H9 (cell line): ENCODE data around the gene APLN. TPM values are rescaled to one million over a fixed set of nuclear protein-coding genes. Genes with fewer than 3 reads are reported as not detected.

ENCODE experiments used
- DNase-seq: peaks from one replicate; pipeline ENCODE4 v3.0.0-alpha.2; 2017
- H2AFZ ChIP-seq: one replicate; pipeline ENCODE4 v1.6.1; 2013; ENCODE audit warnings: mild to moderate bottlenecking, low read length, control low read depth, moderate library complexity
- H2AK5ac ChIP-seq: 2 replicates; pipeline ENCODE4 v1.6.1; 2013; ENCODE audit warnings: low read length, control low read depth, mixed read lengths; ENCODE audit not compliant: insufficient read length
- H2BK120ac ChIP-seq: one replicate; pipeline ENCODE4 v1.6.1; 2013; ENCODE audit warnings: low read depth, mild to moderate bottlenecking, low read length, control low read depth, inconsistent platforms; ENCODE audit not compliant: poor library complexity, severe bottlenecking
- H2BK12ac ChIP-seq: 2 replicates; pipeline ENCODE4 v1.6.1; 2013; ENCODE audit warnings: low read length, control low read depth, mixed read lengths, low read depth; ENCODE audit not compliant: insufficient read length
- H2BK15ac ChIP-seq: 2 replicates; pipeline ENCODE4 v1.6.1; 2013; ENCODE audit warnings: low read depth, low read length, control low read depth
- H2BK20ac ChIP-seq: one replicate; pipeline ENCODE4 v1.6.1; 2013; ENCODE audit warnings: low read depth, mild to moderate bottlenecking, low read length, control low read depth, inconsistent platforms; ENCODE audit not compliant: poor library complexity, severe bottlenecking
- H2BK5ac ChIP-seq: 2 replicates; pipeline ENCODE4 v1.6.1; 2013; ENCODE audit warnings: low read length, control low read depth, mixed read lengths; ENCODE audit not compliant: insufficient read length
- H3K14ac ChIP-seq: 2 replicates; pipeline ENCODE4 v1.6.1; 2013; ENCODE audit warnings: low read length, control low read depth; ENCODE audit not compliant: insufficient read depth
- H3K18ac ChIP-seq: 2 replicates; pipeline ENCODE4 v1.6.1; 2013; ENCODE audit warnings: low read depth, mild to moderate bottlenecking, mixed read lengths, low read length, control low read depth; ENCODE audit not compliant: insufficient read length
- H3K23ac ChIP-seq: 2 replicates; pipeline ENCODE4 v1.6.1; 2013; ENCODE audit warnings: low read length, control low read depth, mixed read lengths, low read depth; ENCODE audit not compliant: insufficient read length
- H3K23me2 ChIP-seq: 2 replicates; pipeline ENCODE4 v1.6.1; 2013; ENCODE audit warnings: low read depth, mild to moderate bottlenecking, mixed read lengths, low read length, control low read depth; ENCODE audit not compliant: insufficient read length, poor library complexity, severe bottlenecking
- H3K27ac ChIP-seq: 2 replicates; pipeline ENCODE4 v1.5.1; 2013; ENCODE audit warnings: low read length, control low read depth, mixed read lengths, low read depth; ENCODE audit not compliant: insufficient read length
- H3K27me3 ChIP-seq: 2 replicates; pipeline ENCODE4 v1.6.1; 2013; ENCODE audit warnings: low read length, control low read depth, inconsistent platforms; ENCODE audit not compliant: insufficient read depth
- H3K4ac ChIP-seq: 2 replicates; pipeline ENCODE4 v1.6.1; 2013; ENCODE audit warnings: low read depth, mild to moderate bottlenecking, control low read depth, inconsistent platforms, low read length, moderate library complexity
- H3K4me1 ChIP-seq: 2 replicates; pipeline ENCODE4 v1.6.1; 2013; ENCODE audit warnings: low read length, control low read depth, inconsistent platforms; ENCODE audit not compliant: insufficient read depth
- H3K4me2 ChIP-seq: 2 replicates; pipeline ENCODE4 v1.6.1; 2013; ENCODE audit warnings: low read length, control low read depth, mixed read lengths; ENCODE audit not compliant: insufficient read length, insufficient read depth
- H3K56ac ChIP-seq: 2 replicates; pipeline ENCODE4 v1.6.1; 2013; ENCODE audit warnings: low read depth, mild to moderate bottlenecking, mixed read lengths, low read length, control low read depth; ENCODE audit not compliant: insufficient read length
- H3K79me1 ChIP-seq: 2 replicates; pipeline ENCODE4 v1.6.1; 2013; ENCODE audit warnings: low read depth, mild to moderate bottlenecking, moderate library complexity, low read length, control low read depth, inconsistent platforms; ENCODE audit not compliant: insufficient read depth, poor library complexity, severe bottlenecking
- H3K79me2 ChIP-seq: 2 replicates; pipeline ENCODE4 v1.6.1; 2013; ENCODE audit warnings: low read length, control low read depth, inconsistent platforms; ENCODE audit not compliant: insufficient read depth
- H3K9ac ChIP-seq: 2 replicates; pipeline ENCODE4 v1.6.1; 2013; ENCODE audit warnings: low read length, control low read depth, mixed read lengths; ENCODE audit not compliant: insufficient read length; ENCODE audit errors: extremely low read depth
- H3K9me3 ChIP-seq: one replicate; pipeline ENCODE4 v1.6.1; 2013; ENCODE audit warnings: low read depth, low read length, inconsistent platforms; ENCODE audit not compliant: control insufficient read depth
- H3T11ph ChIP-seq: one replicate; pipeline ENCODE4 v1.6.1; 2013; ENCODE audit warnings: mild to moderate bottlenecking, low read length, control low read depth, inconsistent platforms
- H4K20me1 ChIP-seq: one replicate; pipeline ENCODE4 v1.6.1; 2013; ENCODE audit not compliant: control insufficient read depth, insufficient read length, insufficient read depth
- H4K5ac ChIP-seq: 2 replicates; pipeline ENCODE4 v1.6.1; 2013; ENCODE audit warnings: low read depth, mild to moderate bottlenecking, mixed read lengths, low read length, control low read depth; ENCODE audit not compliant: insufficient read length
- H4K8ac ChIP-seq: replicated peaks from 2 replicates; pipeline ENCODE4 v1.6.1; 2013; ENCODE audit warnings: low read length, control low read depth, mixed read lengths, low read depth; ENCODE audit not compliant: insufficient read length
- H4K91ac ChIP-seq: 2 replicates; pipeline ENCODE4 v1.6.1; 2013; ENCODE audit warnings: low read depth, mild to moderate bottlenecking, moderate library complexity, mixed read lengths, low read length, control low read depth; ENCODE audit not compliant: insufficient read length
- H3K27ac Mint-ChIP-seq, 3 experiments: 2 replicates in 2 of 3; 3 replicates in 1 of 3; pipeline ENCODE4 v1.8.0; 2020 to 2021; ENCODE audit warnings: mixed read lengths in 3 of 3, mild to moderate bottlenecking in 1 of 3, moderate library complexity in 1 of 3
- H3K27me3 Mint-ChIP-seq: 2 replicates; pipeline ENCODE4 v1.8.0; 2021; ENCODE audit warnings: low read depth, mild to moderate bottlenecking, moderate library complexity, mixed read lengths
- H3K36me3 Mint-ChIP-seq, 3 experiments: 2 replicates in 2 of 3; 3 replicates in 1 of 3; pipeline ENCODE4 v1.8.0; 2020 to 2021; ENCODE audit warnings: low read depth in 3 of 3, mixed read lengths in 3 of 3; ENCODE audit not compliant: insufficient read depth in 1 of 3
- H3K4me1 Mint-ChIP-seq, 2 experiments: 2 replicates each; pipeline ENCODE4 v1.8.0; 2020; ENCODE audit warnings: mixed read lengths in 2 of 2
- H3K4me3 Mint-ChIP-seq, 2 experiments: 2 replicates in 1 of 2; 3 replicates in 1 of 2; pipeline ENCODE4 v1.8.0; 2020 to 2021; ENCODE audit warnings: mild to moderate bottlenecking in 2 of 2, mixed read lengths in 2 of 2, moderate library complexity in 1 of 2
- H3K9me3 Mint-ChIP-seq, 2 experiments: 2 replicates in 1 of 2; 3 replicates in 1 of 2; pipeline ENCODE4 v1.8.0; 2020; ENCODE audit warnings: mild to moderate bottlenecking in 2 of 2, mixed read lengths in 2 of 2, moderate library complexity in 1 of 2
- WGBS: extraction: QIAGEN DNeasy Blood & Tissue Kit; methylation state at CpG from one replicate; pipeline ENCODE4 v1.1.7; 2013; ENCODE audit warnings: missing lambda C conversion rate, low lambda C conversion rate, mixed read lengths; ENCODE audit not compliant: insufficient read length; ENCODE audit errors: extremely low coverage; 5-methylcytosine and 5-hydroxymethylcytosine counted together
- total RNA-seq: library from RNA; stranded (reverse); gene quantifications from 2 replicates; pipeline ENCODE4 v1.2.1, GENCODE V29; 2021
- TF ChIP-seq, protein P1 (sequence below): fragments of 200-600 bp; sonication (generic); conservative IDR thresholded peaks from 3 replicates; pipeline ENCODE4 v1.8.0; 2021; ENCODE audit warnings: antibody characterized with exemption, mild to moderate bottlenecking

Gene APLN
- total RNA-seq, 1 experiment from 2014 or later = 0.24 TPM

DNA sequence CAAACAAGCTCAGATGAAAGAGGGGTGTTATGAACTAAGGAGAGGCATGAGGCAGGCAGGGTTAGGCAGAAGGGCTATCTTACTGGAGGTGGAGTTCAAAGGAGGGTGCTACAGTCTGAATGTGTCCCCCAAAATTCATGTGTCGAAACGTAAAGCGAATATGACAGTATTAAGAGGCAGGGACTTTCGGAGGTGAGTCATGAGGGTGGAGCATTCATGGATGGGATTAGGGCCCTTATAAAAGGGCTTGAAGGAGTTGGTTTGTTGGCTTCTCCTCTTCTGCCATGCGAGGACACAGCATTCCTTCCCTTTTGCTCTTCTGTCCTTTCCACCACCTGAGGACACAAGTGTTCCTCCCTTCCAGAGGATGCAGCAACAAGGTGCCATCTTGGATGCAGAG, 22.9 kb downstream of the APLN start:
- H4K91ac ChIP-seq = no peak overlapping the region
- no peak overlapping the region for H3K27ac ChIP-seq
- H3K9me3 Mint-ChIP-seq = peaks cover 0 to 49% of the 10 kb centered on the region in 2 experiments; a peak in 2 of 5 replicates
- no peak overlapping the region for H3K56ac ChIP-seq
- no peak overlapping the region for H3K9ac ChIP-seq
- no peaks in the 10 kb centered on the region for H4K20me1 ChIP-seq
- DNase-seq = no peak
- H3K79me2 ChIP-seq = no peaks in the 10 kb centered on the region
- H3K14ac ChIP-seq = no peak overlapping the region
- peaks cover 5% of the 10 kb centered on the region for H3K9me3 ChIP-seq
- H3K4ac ChIP-seq = no peak overlapping the region
- H3K4me1 Mint-ChIP-seq = peaks cover 0 to 9% of the 10 kb centered on the region in 2 experiments; a peak in 3 of 4 replicates
- no peak overlapping the region for H2BK20ac ChIP-seq
- TF ChIP-seq, protein P1, sequence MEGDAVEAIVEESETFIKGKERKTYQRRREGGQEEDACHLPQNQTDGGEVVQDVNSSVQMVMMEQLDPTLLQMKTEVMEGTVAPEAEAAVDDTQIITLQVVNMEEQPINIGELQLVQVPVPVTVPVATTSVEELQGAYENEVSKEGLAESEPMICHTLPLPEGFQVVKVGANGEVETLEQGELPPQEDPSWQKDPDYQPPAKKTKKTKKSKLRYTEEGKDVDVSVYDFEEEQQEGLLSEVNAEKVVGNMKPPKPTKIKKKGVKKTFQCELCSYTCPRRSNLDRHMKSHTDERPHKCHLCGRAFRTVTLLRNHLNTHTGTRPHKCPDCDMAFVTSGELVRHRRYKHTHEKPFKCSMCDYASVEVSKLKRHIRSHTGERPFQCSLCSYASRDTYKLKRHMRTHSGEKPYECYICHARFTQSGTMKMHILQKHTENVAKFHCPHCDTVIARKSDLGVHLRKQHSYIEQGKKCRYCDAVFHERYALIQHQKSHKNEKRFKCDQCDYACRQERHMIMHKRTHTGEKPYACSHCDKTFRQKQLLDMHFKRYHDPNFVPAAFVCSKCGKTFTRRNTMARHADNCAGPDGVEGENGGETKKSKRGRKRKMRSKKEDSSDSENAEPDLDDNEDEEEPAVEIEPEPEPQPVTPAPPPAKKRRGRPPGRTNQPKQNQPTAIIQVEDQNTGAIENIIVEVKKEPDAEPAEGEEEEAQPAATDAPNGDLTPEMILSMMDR = no peak
- H3K23me2 ChIP-seq = no peaks in the 10 kb centered on the region
- peak overlapping the region in 1 of 3 experiments; percentile 32; a peak in 1 of 7 replicates for H3K27ac Mint-ChIP-seq
- H3K18ac ChIP-seq = no peak overlapping the region
- H2BK15ac ChIP-seq = no peak overlapping the region
- H2AK5ac ChIP-seq = no peak overlapping the region
- H3T11ph ChIP-seq = no peak overlapping the region
- H3K4me3 Mint-ChIP-seq = no peak overlapping the region
- H2BK12ac ChIP-seq = no peak overlapping the region
- no peak overlapping the region for H2AFZ ChIP-seq
- H2BK5ac ChIP-seq = no peak overlapping the region
- peaks cover 8% of the 10 kb centered on the region for H3K27me3 Mint-ChIP-seq
- no peak overlapping the region for H3K23ac ChIP-seq
- H3K4me2 ChIP-seq = no peak overlapping the region
- no peaks in the 10 kb centered on the region for H3K79me1 ChIP-seq
- H2BK120ac ChIP-seq = no peak overlapping the region
- H4K5ac ChIP-seq = no peak overlapping the region
- H3K4me1 ChIP-seq = no peaks in the 10 kb centered on the region
- H3K36me3 Mint-ChIP-seq = no peaks in the 10 kb centered on the region
- H3K27me3 ChIP-seq = no peaks in the 10 kb centered on the region
- H4K8ac ChIP-seq = no peak overlapping the region
- no CpG with 5 or more reads among the region's 5 CpGs for WGBS
